Keratinocyte (primary cell): ENCODE results near the gene MPC1. TPM values are rescaled to one million over a fixed set of nuclear protein-coding genes. Genes with fewer than 3 reads are reported as not detected.
"Not testable (repeated sequence)": the region's sequence is repeated elsewhere in the genome, so short reads cannot be mapped to it uniquely, and the experiment has no call there.

Experiments
- DNase-seq: peaks from one replicate; pipeline ENCODE4 v3.0.0-alpha.2; 2011; ENCODE audit warnings: low read depth, missing footprints, low spot score
- FAIRE-seq: peaks from 2 replicates; lab custom pipeline; 2011; peaks lifted over from hg19 to GRCh38; lab: Jason Lieb, UNC
- H2AFZ ChIP-seq: 2 replicates; pipeline ENCODE4 v1.6.0; 2012; ENCODE audit warnings: low read length, control low read depth, inconsistent platforms; ENCODE audit not compliant: control insufficient read depth
- H3K27ac ChIP-seq: 2 replicates; pipeline ENCODE4 v1.5.1; 2011; ENCODE audit warnings: low read length; ENCODE audit not compliant: control insufficient read depth, insufficient read depth
- H3K27me3 ChIP-seq: 3 replicates; pipeline ENCODE4 v1.6.0; 2011; ENCODE audit warnings: low read length; ENCODE audit not compliant: control insufficient read depth, insufficient read depth; ENCODE audit errors: extremely low read depth
- H3K36me3 ChIP-seq, 2 experiments: 2 replicates in 1 of 2; 3 replicates in 1 of 2; pipeline ENCODE4 v1.5.1; 2011; ENCODE audit warnings: low read length in 2 of 2, mild to moderate bottlenecking in 1 of 2; ENCODE audit not compliant: control insufficient read depth in 2 of 2, insufficient read depth in 2 of 2; ENCODE audit errors: extremely low read depth in 1 of 2
- H3K4me1 ChIP-seq: 3 replicates; pipeline ENCODE4 v1.5.1; 2011; ENCODE audit warnings: low read length; ENCODE audit not compliant: control insufficient read depth, insufficient read depth; ENCODE audit errors: extremely low read depth
- H3K4me2 ChIP-seq: 3 replicates; pipeline ENCODE4 v1.6.0; 2011; ENCODE audit warnings: low read depth, low read length; ENCODE audit not compliant: control insufficient read depth, insufficient read depth; ENCODE audit errors: extremely low read depth
- H3K4me3 ChIP-seq, 3 experiments: fragments of 200-600 bp in 1 of 3; sonication (generic) in 1 of 3; 2 replicates in 2 of 3; 3 replicates in 1 of 3; pipeline ENCODE4 v1.5.1; 2011 to 2016; ENCODE audit warnings: low read length in 3 of 3, mild to moderate bottlenecking in 3 of 3, control low read depth in 2 of 3, inconsistent platforms in 1 of 3, low read depth in 1 of 3, mixed read lengths in 1 of 3, mixed run types in 1 of 3, moderate library complexity in 1 of 3; ENCODE audit not compliant: control insufficient read depth in 2 of 3, insufficient read depth in 2 of 3; ENCODE audit errors: extremely low read depth in 1 of 3
- H3K79me2 ChIP-seq: 2 replicates; pipeline ENCODE4 v1.6.0; 2012; ENCODE audit warnings: low read length; ENCODE audit not compliant: control insufficient read depth, insufficient read depth
- H3K9ac ChIP-seq: 3 replicates; pipeline ENCODE4 v1.6.0; 2011; ENCODE audit warnings: low read length; ENCODE audit not compliant: control insufficient read depth, insufficient read depth; ENCODE audit errors: extremely low read depth
- H3K9me1 ChIP-seq: 3 replicates; pipeline ENCODE4 v1.6.0; 2011; ENCODE audit warnings: low read length; ENCODE audit not compliant: control insufficient read depth, insufficient read depth; ENCODE audit errors: extremely low read depth
- H3K9me3 ChIP-seq: 2 replicates; pipeline ENCODE4 v1.5.1; 2012; ENCODE audit warnings: low read depth, low read length; ENCODE audit not compliant: control insufficient read depth
- H4K20me1 ChIP-seq: 3 replicates; pipeline ENCODE4 v1.6.0; 2011; ENCODE audit warnings: low read length; ENCODE audit not compliant: control insufficient read depth, insufficient read depth; ENCODE audit errors: extremely low read depth
- EZH2 ChIP-seq: IDR thresholded peaks from one replicate; pipeline ENCODE4 v1.6.1; 2012; ENCODE audit warnings: inconsistent platforms, mild to moderate bottlenecking, low read length, moderate library complexity
- dilution Hi-C: fragments of 300-500 bp; cut with MboI; formaldehyde crosslinking; loops from one replicate; pipeline ENCODE4 v1.7.0; 2020; ENCODE audit warnings: low sequenced_read_pairs; ENCODE audit not compliant: extremely low pct_ligation_motif_present
- polyA plus RNA-seq, 5 experiments: library from polyadenylated mRNA; depleted of rRNA in 3 of 5; stranded (reverse) in 3 of 5; stranded (forward) in 1 of 5; unstranded in 1 of 5; fragments of >200 nt; gene quantifications; 1 replicate in 1 of 5; 2 replicates in 3 of 5; 3 replicates in 1 of 5; pipeline versions ENCODE4 v1.2.1 to v1.2.3, GENCODE V29; 2011 to 2012; ENCODE audit warnings: missing spikeins in 2 of 5, low read depth in 1 of 5, low replicate concordance in 1 of 5
- TF ChIP-seq, protein P1 (sequence below), 3 experiments: IDR thresholded peaks in 1 of 3; conservative IDR thresholded peaks in 1 of 3; optimal IDR thresholded peaks in 1 of 3; 2 replicates in 2 of 3; 3 replicates in 1 of 3; pipeline versions ENCODE3 to v1.5.1; 2011; ENCODE audit warnings: low read length in 3 of 3, mild to moderate bottlenecking in 3 of 3, moderate library complexity in 2 of 3, control low read depth in 1 of 3, inconsistent platforms in 1 of 3; ENCODE audit not compliant: insufficient read depth in 2 of 3; ENCODE audit errors: extremely low read depth in 1 of 3

The MPC1 gene
- polyA plus RNA-seq, 1 donor (not counting 4 experiments of a cell fraction or from before 2014, with no cell fraction given), result 26.4 TPM

DNA sequence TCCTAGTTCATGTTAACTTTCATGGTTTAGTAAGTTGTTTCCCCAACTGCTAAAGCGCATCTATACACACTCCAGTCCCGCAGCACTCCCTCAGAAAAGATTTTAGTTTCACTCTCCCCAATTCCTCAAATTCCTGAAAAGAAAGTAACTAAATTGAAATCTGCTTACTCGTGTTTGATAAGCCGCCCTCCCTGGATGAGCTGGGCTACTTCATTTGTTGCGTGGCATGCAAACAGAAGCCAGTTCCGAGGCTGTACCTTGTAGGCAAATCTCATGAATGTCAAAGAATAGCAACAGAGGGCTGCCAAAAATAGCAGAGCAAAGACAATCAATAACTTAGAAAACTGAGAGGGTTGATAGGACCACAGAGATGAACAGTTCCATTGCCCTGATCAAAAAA is 16.9 kb downstream of the MPC1 start:
- dilution Hi-C loops, result no loop called here
- no peaks in the 10 kb centered on the region for H3K9me1 ChIP-seq
- no peak overlapping the region for H2AFZ ChIP-seq
- TF ChIP-seq, protein P1, sequence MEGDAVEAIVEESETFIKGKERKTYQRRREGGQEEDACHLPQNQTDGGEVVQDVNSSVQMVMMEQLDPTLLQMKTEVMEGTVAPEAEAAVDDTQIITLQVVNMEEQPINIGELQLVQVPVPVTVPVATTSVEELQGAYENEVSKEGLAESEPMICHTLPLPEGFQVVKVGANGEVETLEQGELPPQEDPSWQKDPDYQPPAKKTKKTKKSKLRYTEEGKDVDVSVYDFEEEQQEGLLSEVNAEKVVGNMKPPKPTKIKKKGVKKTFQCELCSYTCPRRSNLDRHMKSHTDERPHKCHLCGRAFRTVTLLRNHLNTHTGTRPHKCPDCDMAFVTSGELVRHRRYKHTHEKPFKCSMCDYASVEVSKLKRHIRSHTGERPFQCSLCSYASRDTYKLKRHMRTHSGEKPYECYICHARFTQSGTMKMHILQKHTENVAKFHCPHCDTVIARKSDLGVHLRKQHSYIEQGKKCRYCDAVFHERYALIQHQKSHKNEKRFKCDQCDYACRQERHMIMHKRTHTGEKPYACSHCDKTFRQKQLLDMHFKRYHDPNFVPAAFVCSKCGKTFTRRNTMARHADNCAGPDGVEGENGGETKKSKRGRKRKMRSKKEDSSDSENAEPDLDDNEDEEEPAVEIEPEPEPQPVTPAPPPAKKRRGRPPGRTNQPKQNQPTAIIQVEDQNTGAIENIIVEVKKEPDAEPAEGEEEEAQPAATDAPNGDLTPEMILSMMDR (optimal IDR thresholded peaks at IDR 0.05 in 1 of 3, IDR thresholded peaks at IDR 0.05 in 1 of 3, conservative IDR thresholded peaks at IDR 0.05 in 1 of 3; ENCODE audit: extremely low read depth in 1 of 3, insufficient read depth in 2 of 3, low read length in 3 of 3), result no peak
- no peak for TF ChIP-seq EZH2
- peaks cover 2% of the 10 kb centered on the region for H3K4me1 ChIP-seq
- H4K20me1 ChIP-seq, result no peaks in the 10 kb centered on the region
- no peak overlapping the region for H3K4me2 ChIP-seq
- H3K79me2 ChIP-seq, result no peaks in the 10 kb centered on the region
- H3K9ac ChIP-seq, result no peak overlapping the region
- H3K27me3 ChIP-seq, result no peaks in the 10 kb centered on the region
- H3K9me3 ChIP-seq, result no peaks in the 10 kb centered on the region
- DNase-seq (no peak), FAIRE-seq (no peak)
- no peak overlapping the region for H3K4me3 ChIP-seq
- H3K27ac ChIP-seq, result no peak overlapping the region
- peaks cover 0 to 2% of the 10 kb centered on the region in 2 experiments for H3K36me3 ChIP-seq

DNA sequence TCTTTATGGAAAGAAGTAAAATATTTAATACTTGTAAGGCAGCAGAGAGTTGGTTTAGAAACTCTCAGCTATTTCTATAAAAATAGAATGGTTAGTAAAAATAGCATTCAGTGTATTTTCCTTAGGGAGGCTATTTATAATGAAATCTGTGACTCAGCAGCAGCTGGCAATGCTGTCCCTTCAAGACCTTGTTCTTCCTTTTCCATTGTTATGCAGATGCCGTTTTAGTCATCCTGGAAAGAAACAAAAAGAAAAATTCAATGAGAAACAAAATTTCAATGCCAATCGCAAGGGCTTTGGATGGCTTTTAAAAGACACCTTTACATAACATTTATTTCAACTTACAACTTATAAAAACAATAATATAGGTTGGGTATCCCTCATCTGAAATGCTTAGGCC is 17.5 kb downstream of the MPC1 start:
- H3K4me2 ChIP-seq, result no peak overlapping the region
- FAIRE-seq, result no peak
- no peak for TF ChIP-seq EZH2

DNA sequence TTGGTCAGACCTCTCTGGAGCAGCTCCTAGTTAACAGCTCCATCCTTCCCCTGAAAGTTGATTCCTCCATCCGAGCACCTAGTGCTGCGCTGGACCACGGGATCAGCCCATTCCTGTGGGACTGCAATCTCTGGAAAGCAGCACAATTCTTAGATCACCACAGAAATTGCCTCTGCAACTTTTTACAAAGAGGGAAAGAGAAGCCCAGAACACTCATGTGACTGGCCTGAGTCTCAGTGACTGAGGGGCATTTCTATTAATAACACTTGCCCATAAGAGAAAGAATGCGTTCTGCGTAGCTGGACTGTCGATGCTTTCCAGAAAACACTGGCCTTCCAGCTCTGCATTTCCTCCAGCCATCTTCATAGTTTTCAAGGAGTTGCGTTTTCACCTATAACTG is 18.3 kb downstream of the MPC1 start:
- no peak overlapping the region for H3K4me3 ChIP-seq
- H3K9me3 ChIP-seq, result no peaks in the 10 kb centered on the region
- no peaks in the 10 kb centered on the region for H3K27me3 ChIP-seq
- dilution Hi-C loops, result no loop called here
- no peaks in the 10 kb centered on the region for H4K20me1 ChIP-seq
- no peak overlapping the region for H3K27ac ChIP-seq
- no peak overlapping the region for H2AFZ ChIP-seq
- no peaks in the 10 kb centered on the region for H3K9me1 ChIP-seq
- peaks cover 0 to 2% of the 10 kb centered on the region in 2 experiments for H3K36me3 ChIP-seq
- no peak for DNase-seq
- no peak overlapping the region for H3K9ac ChIP-seq
- H3K4me1 ChIP-seq, result peaks cover 9% of the 10 kb centered on the region
- H3K79me2 ChIP-seq, result no peaks in the 10 kb centered on the region
- FAIRE-seq, result no peak
- H3K4me2 ChIP-seq, result no peak overlapping the region
- no peak for TF ChIP-seq EZH2
- TF ChIP-seq, protein P1 (optimal IDR thresholded peaks at IDR 0.05 in 1 of 3, IDR thresholded peaks at IDR 0.05 in 1 of 3, conservative IDR thresholded peaks at IDR 0.05 in 1 of 3; ENCODE audit: extremely low read depth in 1 of 3, insufficient read depth in 2 of 3, low read length in 3 of 3), result no peak

More for the DNA sequence above, 17.5 kb downstream of the MPC1 start:
- no peaks in the 10 kb centered on the region for H3K9me1 ChIP-seq
- peaks cover 0 to 2% of the 10 kb centered on the region in 2 experiments for H3K36me3 ChIP-seq
- dilution Hi-C loops, result no loop called here
- H3K9ac ChIP-seq, result no peak overlapping the region
- no peak overlapping the region for H3K27ac ChIP-seq
- no peak overlapping the region for H3K4me3 ChIP-seq
- no peaks in the 10 kb centered on the region for H4K20me1 ChIP-seq
- no peak overlapping the region for H2AFZ ChIP-seq
- no peaks in the 10 kb centered on the region for H3K9me3 ChIP-seq
- no peak for DNase-seq
- H3K4me1 ChIP-seq, result peaks cover 8% of the 10 kb centered on the region
- H3K79me2 ChIP-seq, result no peaks in the 10 kb centered on the region
- no peaks in the 10 kb centered on the region for H3K27me3 ChIP-seq

DNA sequence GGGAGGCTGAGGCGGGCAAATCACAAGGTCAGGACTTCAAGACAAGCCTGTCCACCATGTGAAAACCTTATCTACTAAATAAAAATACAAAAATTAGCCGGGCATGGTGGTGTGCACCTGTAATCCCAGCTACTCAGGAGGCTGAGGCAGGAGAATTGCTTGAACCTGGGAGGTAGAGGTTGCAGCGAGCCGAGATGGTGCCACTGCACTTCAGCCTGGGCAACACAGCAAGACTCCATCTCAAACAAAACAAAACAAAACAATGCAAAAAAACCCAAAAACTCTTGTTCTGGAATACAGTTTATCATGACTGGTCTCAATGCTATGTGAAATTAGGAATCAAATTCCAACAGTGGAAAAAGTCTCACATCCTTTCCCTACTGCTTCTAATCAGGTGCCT is 20.3 kb downstream of the MPC1 start:
- H3K9me3 ChIP-seq, FAIRE-seq, DNase-seq, H4K20me1 ChIP-seq, dilution Hi-C loops, H3K9me1 ChIP-seq, H3K9ac ChIP-seq, H3K4me3 ChIP-seq, H3K79me2 ChIP-seq, H3K36me3 ChIP-seq, H3K27me3 ChIP-seq, H3K27ac ChIP-seq, H3K4me2 ChIP-seq, H3K4me1 ChIP-seq, H2AFZ ChIP-seq: not testable (repeated sequence)
